ENCODE measurements around the gene ZNF883. TPM values are rescaled to one million over a fixed set of nuclear protein-coding genes. Genes with fewer than 3 reads are reported as not detected.
A peak's percentile ranks its signal among the peaks of the same experiment; 100 is the strongest.

ZNF883 gene
- total RNA-seq, 4 donors from 2014 or later, result 0.99 to 2.1 (median 1.5) TPM

GRCh38 chr9:112969730-112970129 is 42.3 kb downstream of the ZNF883 start:
- Histone ChIP-seq H3K27ac (replicated peaks in 1 of 4) (no peak overlapping the region), H3K9me3 (peaks cover 0 to 3% (median 2%) of the 10 kb centered on the region in 4 donors), H3K36me3 (no peaks in the 10 kb centered on the region), H3K4me1 (no peaks in the 10 kb centered on the region), H3K4me3 (no peak overlapping the region), H3K27me3 (no peaks in the 10 kb centered on the region)
- intact Hi-C loops (cut with DNase I), result no loop called here
- no peak for TF ChIP-seq EP300 (IDR thresholded peaks at IDR 0.05)
- TF ChIP-seq POLR2AphosphoS5 (IDR thresholded peaks at IDR 0.05), result no peak
- TF ChIP-seq CTCF (IDR thresholded peaks at IDR 0.05), result no peak
- TF ChIP-seq POLR2A (IDR thresholded peaks at IDR 0.05; ENCODE audit: low read depth), result no peak
- 23% methylated on average over 4 of the region's 4 CpGs for WGBS
- DNase-seq (ENCODE audit: extremely low spot score), result no peak

GRCh38 chr9:112955550-112955949 is 56.4 kb downstream of the ZNF883 start:
- DNase-seq (ENCODE audit: extremely low spot score), result peak; percentile 64
- WGBS, result 53% methylated on average over 1 of the region's 1 CpG
- Histone ChIP-seq H3K27ac (replicated peaks in 1 of 4) (no peak overlapping the region), H3K4me3 (no peak overlapping the region), H3K36me3 (no peaks in the 10 kb centered on the region), H3K4me1 (no peaks in the 10 kb centered on the region), H3K27me3 (peaks cover 0 to 5% (median 0%) of the 10 kb centered on the region in 4 donors), H3K9me3 (peaks cover 0 to 4% (median 2%) of the 10 kb centered on the region in 4 donors)
- TF ChIP-seq POLR2A (IDR thresholded peaks at IDR 0.05; ENCODE audit: low read depth) (no peak), CTCF (IDR thresholded peaks at IDR 0.05) (no peak), EP300 (IDR thresholded peaks at IDR 0.05) (no peak), POLR2AphosphoS5 (IDR thresholded peaks at IDR 0.05) (no peak)
- intact Hi-C loops (cut with DNase I), result no loop called here

GRCh38 chr9:112945620-112946208 is 66.3 kb downstream of the ZNF883 start:
- Histone ChIP-seq H3K4me1 (no peaks in the 10 kb centered on the region), H3K36me3 (no peaks in the 10 kb centered on the region), H3K27ac (replicated peaks in 1 of 4) (no peak overlapping the region), H3K9me3 (peaks cover 0 to 36% (median 28%) of the 10 kb centered on the region in 4 donors), H3K4me3 (no peak overlapping the region), H3K27me3 (peaks cover 0 to 12% (median 0%) of the 10 kb centered on the region in 4 donors)
- DNase-seq (ENCODE audit: extremely low spot score), result no peak
- TF ChIP-seq CTCF (IDR thresholded peaks at IDR 0.05), result no peak
- TF ChIP-seq EP300 (IDR thresholded peaks at IDR 0.05), result no peak
- TF ChIP-seq POLR2A (IDR thresholded peaks at IDR 0.05; ENCODE audit: low read depth), result no peak
- no peak for TF ChIP-seq POLR2AphosphoS5 (IDR thresholded peaks at IDR 0.05)
- intact Hi-C loops (cut with DNase I), result no loop called here
- 21% methylated on average over 21 of the region's 25 CpGs for WGBS

- Histone ChIP-seq H3K27me3 (peaks cover 0 to 6% (median 0%) of the 10 kb centered on the region in 4 donors), H3K27ac (replicated peaks in 1 of 4) (no peak overlapping the region), H3K9me3 (peaks cover 0 to 8% (median 0%) of the 10 kb centered on the region in 4 donors), H3K4me1 (no peaks in the 10 kb centered on the region), H3K36me3 (no peaks in the 10 kb centered on the region), H3K4me3 (no peak overlapping the region)
- no peak for DNase-seq (ENCODE audit: extremely low spot score)
- TF ChIP-seq EP300 (IDR thresholded peaks at IDR 0.05), result no peak
- TF ChIP-seq CTCF (IDR thresholded peaks at IDR 0.05), result no peak
- no peak for TF ChIP-seq POLR2A (IDR thresholded peaks at IDR 0.05; ENCODE audit: low read depth)
- TF ChIP-seq POLR2AphosphoS5 (IDR thresholded peaks at IDR 0.05), result no peak
- intact Hi-C loops (cut with DNase I), result no loop called here
Measured at GRCh38 chr9:112939418-112939817, 72.6 kb downstream of the ZNF883 start.

GRCh38 chr9:112933696-112934095 is 78.3 kb downstream of the ZNF883 start:
- peaks cover 0 to 4% (median 0%) of the 10 kb centered on the region in 4 donors for H3K9me3 ChIP-seq
- DNase-seq (ENCODE audit: extremely low spot score), result no peak
- H3K4me3 ChIP-seq, result no peak overlapping the region
- no peaks in the 10 kb centered on the region for H3K4me1 ChIP-seq
- peaks cover 0 to 18% (median 0%) of the 10 kb centered on the region in 4 donors for H3K27me3 ChIP-seq
- intact Hi-C loops (cut with DNase I), result no loop called here
- TF ChIP-seq EP300 (IDR thresholded peaks at IDR 0.05) (no peak), CTCF (IDR thresholded peaks at IDR 0.05) (no peak), POLR2AphosphoS5 (IDR thresholded peaks at IDR 0.05) (no peak), POLR2A (IDR thresholded peaks at IDR 0.05; ENCODE audit: low read depth) (no peak)
- 65% methylated on average over 2 of the region's 2 CpGs for WGBS
- no peaks in the 10 kb centered on the region for H3K36me3 ChIP-seq
- H3K27ac ChIP-seq (replicated peaks in 1 of 4), result no peak overlapping the region

Data from esophagus muscularis mucosa (tissue), 4 donors.